GM12872 (cell line): ENCODE results near the gene EPHB1.

ENCODE experiments used
- CTCF ChIP-seq: IDR thresholded peaks from 3 replicates; pipeline ENCODE4 v1.5.1; 2011; ENCODE audit warnings: low read depth, mild to moderate bottlenecking, low read length, moderate library complexity; ENCODE audit not compliant: insufficient read depth

EPHB1 gene

DNA sequence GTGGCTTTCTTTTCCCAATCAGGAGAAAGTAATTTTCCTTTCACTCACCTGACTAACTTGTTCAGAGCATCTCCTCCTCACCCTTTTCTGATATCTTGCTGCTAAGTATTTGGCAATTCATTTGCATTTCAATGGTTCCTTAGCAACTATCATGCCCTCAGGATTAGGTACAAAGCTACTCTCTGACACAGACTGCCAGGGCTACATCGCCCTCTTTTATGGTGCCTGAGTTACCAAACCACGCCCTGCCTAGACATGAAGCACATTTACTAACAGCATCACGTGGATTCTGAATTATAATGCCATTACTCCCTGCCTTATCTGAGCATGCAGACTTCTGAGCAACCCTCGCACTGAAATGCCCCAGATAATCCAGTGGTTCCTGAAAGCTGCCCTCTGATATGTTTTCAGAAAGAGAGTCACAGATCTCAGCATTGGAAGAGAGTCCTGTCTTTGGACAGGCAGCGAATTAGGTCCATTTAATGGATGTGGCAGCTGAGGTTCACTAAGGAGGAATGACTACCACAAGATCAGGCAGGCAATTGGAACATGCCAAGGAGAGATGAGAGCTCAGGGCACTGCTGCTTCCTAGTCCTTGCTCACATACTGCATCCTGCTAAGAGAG is 14.5 kb downstream of the EPHB1 start:
- TF ChIP-seq CTCF, result no peak

DNA sequence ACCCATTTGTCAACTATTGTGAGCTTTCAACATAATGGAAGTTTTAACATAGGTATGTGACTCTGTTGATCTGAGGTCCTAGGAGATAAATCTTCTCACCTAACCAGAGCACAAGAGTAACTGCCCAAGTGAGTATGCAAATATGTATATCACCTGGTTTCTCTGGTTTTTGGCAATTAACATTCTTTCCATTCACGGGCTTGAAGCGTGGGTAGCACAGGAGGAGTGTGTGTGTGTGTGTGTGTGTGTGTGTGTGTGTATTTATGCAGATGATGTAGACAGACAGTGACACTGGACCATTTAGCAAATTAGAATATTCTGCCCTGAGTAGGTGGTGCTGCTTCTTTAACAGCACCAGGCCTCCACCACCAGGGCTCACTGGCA is 15.0 kb downstream of the EPHB1 start:
- no peak for TF ChIP-seq CTCF

DNA sequence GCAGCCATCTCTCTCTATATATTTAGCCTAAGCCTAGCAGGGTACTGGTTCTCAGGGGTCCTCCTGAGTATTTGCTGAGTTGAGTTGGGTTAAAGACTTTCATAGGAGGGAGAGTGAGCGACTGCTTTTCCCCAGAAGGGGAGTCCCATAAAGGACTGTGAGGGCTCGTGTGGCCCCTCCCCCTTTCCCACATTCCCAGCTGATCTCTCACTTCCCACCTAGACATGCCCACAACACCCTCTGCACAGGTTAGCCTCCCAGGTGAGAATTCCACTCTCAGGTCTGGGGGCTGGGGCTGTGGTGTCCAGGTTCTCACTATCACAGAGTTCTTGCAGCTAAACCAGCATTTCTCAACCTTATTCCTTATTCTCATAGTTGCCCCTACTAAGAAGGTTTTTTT is 15.8 kb downstream of the EPHB1 start:
- no peak for TF ChIP-seq CTCF

DNA sequence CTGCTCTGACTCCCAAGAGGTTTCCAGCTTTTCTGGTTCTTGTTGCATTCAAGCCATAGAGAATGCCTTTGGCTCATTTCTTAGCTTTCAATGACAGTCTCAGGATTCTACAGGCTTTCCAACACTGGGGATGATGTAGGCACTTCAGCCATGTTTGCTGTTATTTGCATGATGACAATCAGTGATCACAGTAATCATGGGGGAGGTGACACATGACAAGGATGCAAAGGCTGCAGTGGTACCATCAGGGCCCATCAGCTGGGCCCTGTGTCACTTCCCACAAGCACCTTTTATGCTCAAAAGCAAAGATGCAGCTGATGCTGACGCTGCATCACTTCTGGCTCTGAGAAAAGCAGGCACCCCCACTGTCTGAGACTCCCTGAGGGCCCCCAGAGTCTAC is 18.6 kb downstream of the EPHB1 start:
- no peak for TF ChIP-seq CTCF

- TF ChIP-seq CTCF, result no peak
These were observed 20.5 kb downstream of the EPHB1 start for GRCh38 chr3:134815519-134815918.

DNA sequence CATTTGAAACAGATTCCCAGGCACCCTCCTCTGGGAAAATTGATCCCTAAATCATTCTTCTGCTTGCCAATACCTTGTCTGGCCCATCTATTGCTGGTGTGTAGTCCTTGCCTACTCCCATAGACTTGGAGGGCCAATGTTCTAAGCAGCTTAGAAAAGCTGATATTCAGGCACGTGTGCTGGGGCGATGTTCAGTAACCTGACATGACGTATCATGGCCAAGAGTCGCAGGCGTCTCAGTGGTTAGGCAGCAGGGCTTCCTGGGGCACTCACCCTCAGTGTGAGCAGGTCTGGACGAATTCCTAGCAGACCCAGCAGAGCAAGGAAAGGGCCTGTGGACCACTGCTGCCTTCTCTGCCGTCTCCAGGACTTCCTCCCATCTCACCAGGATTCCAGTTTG is 21.6 kb downstream of the EPHB1 start:
- TF ChIP-seq CTCF, result no peak

DNA sequence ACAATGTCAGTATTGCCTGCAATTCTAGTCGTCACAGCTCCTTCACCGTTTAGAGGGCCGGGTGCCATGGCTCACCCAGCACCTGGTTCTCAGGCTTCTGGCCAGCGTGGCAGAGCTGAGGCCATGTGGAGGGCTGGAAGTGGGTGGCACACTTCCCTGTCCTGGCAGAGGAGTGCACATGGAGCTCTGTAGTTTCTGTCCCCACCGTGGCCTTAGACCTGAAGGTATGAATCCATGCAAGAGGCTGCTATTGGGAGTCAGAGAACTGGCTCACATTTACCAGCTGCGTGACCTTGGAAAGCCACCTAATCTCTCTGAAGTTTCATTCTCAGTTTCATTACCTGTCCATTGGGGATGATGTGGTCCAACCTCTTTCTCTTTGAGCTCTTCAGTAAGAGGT is 22.2 kb downstream of the EPHB1 start:
- no peak for TF ChIP-seq CTCF

- no peak for TF ChIP-seq CTCF
These were observed 25.9 kb downstream of the EPHB1 start for GRCh38 chr3:134820994-134821393.
